Fibroblast of villous mesenchyme (primary cell): ENCODE measurements around the gene MCTP1. TPM values are rescaled to one million over a fixed set of nuclear protein-coding genes. Genes with fewer than 3 reads are reported as not detected.
"Not testable (repeated sequence)": the region's sequence is repeated elsewhere in the genome, so short reads cannot be mapped to it uniquely, and the experiment has no call there.

ENCODE experiments used
- DNase-seq: peaks from one replicate; pipeline ENCODE4 v3.0.0-alpha.2; 2010; ENCODE audit warnings: low read depth
- H3K4me3 ChIP-seq: 2 replicates; pipeline ENCODE4 v1.5.1; 2011; ENCODE audit warnings: low read depth, mild to moderate bottlenecking, low read length
- CTCF ChIP-seq: IDR thresholded peaks from 2 replicates; pipeline ENCODE4 v1.5.1; 2012; ENCODE audit warnings: low read depth, mild to moderate bottlenecking, low read length; ENCODE audit not compliant: insufficient read depth
- total RNA-seq: library from RNA; depleted of rRNA; stranded (reverse); fragments of >200 nt; gene quantifications from 2 replicates; pipeline ENCODE4 v1.2.3, GENCODE V29; 2012

The MCTP1 gene
- total RNA-seq, 1 donor = 14.7 TPM

DNA sequence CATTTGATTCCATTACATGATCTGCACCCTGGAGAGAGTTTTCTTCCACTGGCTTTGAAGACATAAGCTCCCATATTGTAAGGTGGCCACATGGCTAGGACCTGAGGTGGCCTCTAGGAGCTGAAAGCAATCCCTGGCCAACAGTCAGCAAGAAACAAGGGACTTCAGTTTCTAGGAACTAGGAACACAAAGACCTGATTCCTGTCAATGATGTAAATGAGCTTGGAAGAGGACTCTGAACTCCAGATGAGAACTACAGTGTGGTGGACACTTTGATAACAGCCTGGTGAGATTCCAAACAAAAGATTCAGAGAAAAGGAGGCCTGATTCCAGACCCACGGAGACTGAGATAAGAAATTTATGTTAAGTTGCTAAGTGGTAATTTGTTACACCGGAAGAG, 129.0 kb downstream of the MCTP1 start:
- H3K4me3 ChIP-seq = no peak overlapping the region
- DNase-seq = no peak
- TF ChIP-seq CTCF = no peak

DNA sequence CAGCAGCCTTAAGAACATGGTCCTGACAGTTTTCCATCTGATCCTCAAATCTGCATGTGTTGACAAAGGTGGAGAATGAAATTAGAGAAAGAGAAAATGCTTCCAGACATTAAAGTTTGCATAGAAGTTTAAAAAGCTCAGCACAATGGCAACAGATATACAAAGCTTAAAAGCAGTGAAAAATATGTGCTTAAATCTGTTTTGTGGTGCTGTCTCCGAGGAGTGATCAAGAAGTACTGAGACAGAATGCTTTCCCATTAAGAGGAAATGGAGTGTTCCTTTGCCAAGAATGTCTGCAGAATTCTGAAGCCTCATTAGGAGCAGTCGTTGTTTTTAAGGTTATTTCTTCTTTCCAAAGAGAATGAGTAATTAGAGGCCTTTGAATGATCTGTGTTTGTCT, 131.4 kb downstream of the MCTP1 start:
- TF ChIP-seq CTCF = no peak
- no peak overlapping the region for H3K4me3 ChIP-seq
- DNase-seq = no peak

- TF ChIP-seq CTCF = no peak
- no peak overlapping the region for H3K4me3 ChIP-seq
- DNase-seq = no peak
These were observed 132.4 kb downstream of the MCTP1 start for GRCh38 chr5:95152535-95152934.

DNA sequence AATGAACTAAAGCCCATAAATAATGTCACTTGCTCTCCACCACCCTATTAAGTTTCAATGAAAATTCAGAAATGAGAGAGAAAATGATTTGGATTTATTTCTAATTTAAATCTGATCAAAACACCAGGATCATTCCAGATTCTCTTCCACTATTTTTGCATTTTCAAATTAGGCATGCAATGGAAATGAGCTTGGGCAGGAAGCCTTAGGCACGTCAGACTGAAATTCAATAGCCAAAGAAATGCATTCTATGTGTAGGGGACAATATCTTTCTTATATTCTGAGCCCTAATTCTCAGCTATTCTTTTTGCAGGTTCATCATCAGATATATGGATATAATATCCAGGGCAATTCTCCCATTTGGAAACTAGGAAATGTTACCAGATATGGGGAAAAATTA, 132.8 kb downstream of the MCTP1 start:
- DNase-seq = no peak
- no peak overlapping the region for H3K4me3 ChIP-seq
- TF ChIP-seq CTCF = no peak

DNA sequence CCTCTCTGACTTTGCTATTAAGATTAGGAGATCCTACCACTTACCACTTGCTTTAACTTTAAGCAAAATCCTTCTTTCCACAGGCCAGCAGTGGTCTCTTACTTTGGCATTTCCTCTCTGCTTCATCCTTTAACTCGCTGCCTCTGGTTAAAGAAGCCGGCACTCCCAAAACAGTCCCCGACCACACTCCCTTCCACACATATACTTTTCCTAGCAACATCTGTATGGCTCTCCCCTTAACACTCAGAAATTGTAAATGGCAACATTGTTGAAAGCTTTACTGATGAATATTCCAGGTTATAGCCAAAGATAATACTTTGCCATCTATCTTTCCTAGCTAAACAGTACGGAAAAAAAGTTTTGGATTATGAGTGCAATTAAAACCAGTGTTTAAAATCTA, 133.2 kb downstream of the MCTP1 start:
- H3K4me3 ChIP-seq = no peak overlapping the region
- DNase-seq = no peak
- no peak for TF ChIP-seq CTCF

DNA sequence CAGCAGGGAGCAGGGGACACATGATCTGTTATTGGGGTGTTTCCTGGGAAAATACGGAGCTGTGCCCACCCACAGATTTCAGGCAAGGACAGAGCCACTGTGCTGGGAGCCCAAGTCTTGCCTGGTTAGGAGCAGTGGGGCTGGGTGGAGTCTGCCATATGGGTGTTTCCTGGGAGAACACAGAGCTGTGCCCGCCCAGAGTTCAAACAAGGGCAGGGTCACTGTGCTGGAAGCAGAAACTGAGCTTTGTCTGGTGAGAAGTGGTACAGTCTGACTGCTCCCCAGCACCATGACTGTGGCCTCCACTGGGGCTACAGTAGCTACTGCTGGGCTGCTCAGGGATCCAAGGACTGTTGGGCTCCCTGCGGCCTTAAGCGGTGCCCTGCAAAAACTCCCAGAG, 135.5 kb downstream of the MCTP1 start:
- DNase-seq = no peak
- TF ChIP-seq CTCF = no peak
- no peak overlapping the region for H3K4me3 ChIP-seq

GRCh38 chr5:95148453-95148852, 136.4 kb downstream of the MCTP1 start:
- no peak overlapping the region for H3K4me3 ChIP-seq
- no peak for TF ChIP-seq CTCF
- DNase-seq = no peak

- not testable (repeated sequence) for DNase-seq, H3K4me3 ChIP-seq
These were observed 141.0 kb downstream of the MCTP1 start for GRCh38 chr5:95143858-95144257.
